OCI-M2 (cell line): ENCODE data around the gene TOP1.

Source experiments
- DNase-seq: peaks from one replicate; lab custom pipeline; 2025; ENCODE audit not compliant: unreplicated experiment; lab: John Stamatoyannopoulos, UW

TOP1 gene

DNA sequence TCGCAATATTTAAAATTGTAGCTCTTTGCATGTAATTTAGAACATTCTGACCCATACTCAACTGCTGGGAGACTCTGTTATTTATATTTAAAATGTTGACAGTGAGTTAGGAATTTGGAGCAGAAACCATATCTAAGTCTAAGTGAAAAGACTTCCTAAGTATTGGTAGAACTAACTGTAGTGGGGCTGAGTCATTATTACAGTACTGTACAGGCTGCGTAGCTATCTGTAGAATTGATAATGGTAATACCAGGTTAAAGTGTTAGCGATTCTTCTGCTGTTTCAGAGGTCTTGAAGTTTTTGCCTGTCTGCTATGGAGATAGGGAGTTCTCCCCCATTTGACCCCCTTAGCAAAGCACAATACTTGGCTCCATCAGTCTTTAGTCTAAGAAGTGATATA lies 3.6 kb downstream of the TOP1 start:
- DNase-seq, result no peak

DNA sequence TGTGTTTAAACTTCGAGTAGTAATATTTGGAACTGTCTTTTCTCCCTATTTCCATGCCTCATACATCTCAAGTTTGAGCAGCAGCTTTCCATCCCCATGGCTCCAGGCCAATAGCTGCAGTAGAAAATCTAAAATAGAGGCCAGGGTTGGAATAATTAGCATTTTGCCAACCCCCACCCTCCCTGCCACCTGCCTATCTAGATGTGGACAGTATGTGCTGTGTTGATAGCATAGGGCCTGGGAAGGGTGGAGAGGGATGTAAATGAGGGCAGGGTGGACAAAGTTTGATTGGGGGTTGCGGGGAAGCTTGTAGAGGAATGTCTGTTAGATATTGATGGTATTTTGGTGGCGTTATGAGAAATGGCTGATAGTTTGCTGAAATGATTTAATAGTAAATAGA lies 5.6 kb downstream of the TOP1 start:
- DNase-seq, result no peak

GRCh38 chr20:41035207-41035606 lies 6.6 kb downstream of the TOP1 start:
- no peak for DNase-seq

DNA sequence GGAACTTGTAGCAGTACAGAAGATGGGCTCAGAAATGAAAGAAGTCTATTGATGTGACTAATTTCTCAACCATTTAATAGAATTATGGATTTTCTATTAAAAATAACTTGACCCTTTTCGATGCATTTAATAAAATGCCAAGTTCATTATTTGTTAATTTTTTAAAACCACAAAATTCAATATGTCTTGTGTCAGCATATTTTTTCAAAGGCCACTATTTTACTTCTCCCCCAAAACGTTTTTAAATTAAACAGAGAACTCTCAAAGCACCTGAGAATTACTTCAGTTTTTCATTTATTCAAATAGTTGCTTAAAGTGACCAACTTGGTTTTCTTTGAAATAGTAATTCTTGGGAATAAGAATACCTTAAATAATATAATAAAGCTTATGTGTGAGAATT lies 8.6 kb downstream of the TOP1 start:
- DNase-seq, result no peak

DNA sequence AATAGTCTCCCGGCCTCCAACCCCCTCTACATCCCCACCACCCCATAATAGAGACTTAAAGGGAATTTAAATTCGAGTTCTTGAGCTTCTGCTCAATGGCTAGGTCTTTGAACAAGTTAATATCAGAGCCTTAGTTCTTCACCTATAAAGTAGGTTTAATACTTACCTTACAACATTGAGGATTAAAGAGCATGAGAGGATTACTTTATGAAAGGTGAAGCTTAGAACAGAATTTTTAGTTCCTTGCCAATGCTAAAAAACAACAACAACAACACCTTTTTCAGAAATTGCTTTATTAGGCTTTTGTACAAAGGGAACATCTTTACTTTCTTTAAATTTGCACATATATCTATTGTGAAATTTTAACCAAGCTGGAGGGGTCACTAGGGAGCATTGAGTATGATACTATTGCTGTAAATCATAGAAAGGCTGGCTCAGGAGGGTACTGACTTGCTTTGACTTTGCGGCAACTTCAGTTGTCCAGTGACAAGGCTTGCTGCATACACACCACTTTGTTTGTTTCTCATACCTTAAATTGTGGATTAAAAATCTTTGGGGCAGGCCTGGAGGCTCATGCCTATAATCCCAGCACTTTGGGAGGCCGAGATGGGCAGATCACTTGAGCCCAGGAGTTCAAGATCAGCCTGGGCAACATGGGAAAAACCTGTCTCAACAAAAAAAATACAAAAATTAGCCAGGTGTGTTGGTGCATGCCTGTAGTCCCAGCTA lies 9.7 kb downstream of the TOP1 start:
- no peak for DNase-seq

GRCh38 chr20:41038878-41039404 lies 10.3 kb downstream of the TOP1 start:
- DNase-seq, result no peak

DNA sequence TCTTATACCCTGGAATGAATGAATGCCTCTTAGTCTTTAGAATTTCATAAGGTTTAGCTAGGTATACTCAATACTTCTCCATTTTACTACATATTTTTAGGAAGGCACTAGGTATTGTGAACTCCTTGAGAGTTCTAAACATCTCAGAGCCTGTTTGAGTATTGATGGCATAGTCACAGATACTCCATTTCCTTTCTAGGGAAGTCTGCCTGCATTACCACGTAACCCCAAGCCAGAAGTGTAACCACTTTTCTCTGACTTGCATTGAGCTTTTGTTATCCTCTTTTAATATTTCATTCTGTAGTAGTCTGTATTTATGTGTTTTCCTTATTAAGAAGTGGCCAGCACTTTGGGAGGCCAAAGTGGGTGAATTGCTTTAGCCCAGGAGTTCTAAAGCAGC lies 12.2 kb downstream of the TOP1 start:
- no peak for DNase-seq

DNA sequence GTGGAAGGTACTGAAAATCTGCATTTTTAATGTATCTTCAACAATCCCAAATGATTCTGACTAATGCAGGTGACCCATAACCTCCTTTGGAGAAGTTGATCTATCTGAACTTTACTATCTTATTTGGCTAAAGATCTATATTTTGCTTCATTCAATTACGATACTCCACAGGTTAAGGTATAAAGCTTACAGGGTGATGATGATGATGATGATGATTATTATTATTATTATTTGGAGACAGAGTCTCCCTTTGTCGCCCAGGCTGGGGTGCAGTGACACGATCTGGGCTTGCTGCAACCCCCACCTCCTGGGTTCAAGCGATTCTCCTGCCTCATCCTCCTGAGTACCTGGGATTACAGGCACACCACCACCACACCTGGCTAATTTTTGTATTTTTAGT lies 13.1 kb downstream of the TOP1 start:
- DNase-seq, result no peak

- DNase-seq, result no peak
These were observed 15.9 kb downstream of the TOP1 start for GRCh38 chr20:41044409-41045062.

DNA sequence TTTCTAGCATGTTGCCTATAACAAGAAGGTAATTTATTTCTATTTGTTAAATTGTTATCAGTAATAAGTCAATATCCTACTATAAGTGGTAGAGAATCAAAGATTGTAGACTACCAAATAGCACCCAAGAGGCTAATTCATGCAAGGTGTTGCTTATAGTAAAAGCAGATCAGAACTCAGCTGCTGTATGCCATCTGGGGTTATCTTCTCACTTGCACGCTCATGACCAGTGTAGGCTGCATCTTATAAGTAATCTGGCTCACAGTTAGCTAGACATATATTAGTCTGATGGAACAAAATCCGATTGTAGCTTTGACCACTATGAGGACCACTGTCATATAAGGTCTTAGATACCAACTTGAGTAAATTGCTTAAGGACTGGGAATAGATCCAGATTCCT lies 17.0 kb downstream of the TOP1 start:
- DNase-seq, result no peak

DNA sequence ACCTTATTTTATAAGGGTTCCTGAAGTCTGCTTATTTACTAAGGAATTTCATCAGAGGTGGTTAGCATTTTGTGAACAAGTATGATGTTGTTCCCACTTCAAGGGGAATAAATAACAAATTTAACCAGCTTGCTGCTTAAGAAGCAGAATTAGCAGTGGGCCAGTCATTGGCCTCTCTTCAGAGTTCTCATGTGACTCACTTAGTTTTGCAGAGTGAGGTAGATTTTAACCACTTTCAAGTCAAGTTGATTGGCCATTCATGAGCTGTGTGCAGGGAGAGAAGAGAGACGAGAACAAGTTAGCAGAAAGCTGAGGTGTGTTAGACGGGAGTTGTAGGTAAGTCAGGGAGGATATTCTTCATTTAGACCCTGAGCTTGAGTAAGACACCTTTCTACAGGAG lies 18.1 kb downstream of the TOP1 start:
- no peak for DNase-seq

DNA sequence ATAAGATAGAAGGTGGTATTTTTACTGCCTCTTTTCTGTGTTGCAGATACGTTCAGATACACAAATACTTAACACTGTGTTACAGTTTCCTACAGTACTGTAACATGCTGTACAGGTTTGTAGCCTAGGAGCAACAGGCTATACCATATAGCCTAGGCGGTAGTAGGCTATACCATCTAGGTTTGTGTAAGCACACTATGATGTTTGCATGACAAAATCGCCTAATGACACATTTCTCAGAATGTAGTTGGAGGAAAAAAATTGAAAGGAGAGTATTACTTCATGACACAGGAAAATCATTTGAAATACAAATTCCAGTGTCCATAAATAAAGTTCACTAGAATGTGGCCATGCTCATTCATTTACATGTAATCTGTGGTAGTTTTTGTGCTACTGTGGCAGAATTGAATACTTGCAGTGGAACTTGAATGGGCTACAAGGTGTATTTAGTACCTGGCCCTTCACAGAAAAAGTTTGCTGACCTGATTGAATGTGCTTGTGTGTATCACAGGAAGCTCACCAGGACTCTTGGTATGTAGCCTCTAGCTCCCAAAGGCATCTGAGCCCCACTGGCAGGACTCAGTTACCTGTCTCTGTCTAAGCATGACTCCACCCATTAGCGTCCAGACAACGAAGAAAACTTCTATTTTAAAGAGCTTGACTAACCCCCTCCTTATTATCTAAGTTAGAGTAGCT lies 18.8 kb downstream of the TOP1 start:
- DNase-seq, result no peak

- DNase-seq, result no peak
These were observed 19.3 kb downstream of the TOP1 start for GRCh38 chr20:41047975-41048305.

DNA sequence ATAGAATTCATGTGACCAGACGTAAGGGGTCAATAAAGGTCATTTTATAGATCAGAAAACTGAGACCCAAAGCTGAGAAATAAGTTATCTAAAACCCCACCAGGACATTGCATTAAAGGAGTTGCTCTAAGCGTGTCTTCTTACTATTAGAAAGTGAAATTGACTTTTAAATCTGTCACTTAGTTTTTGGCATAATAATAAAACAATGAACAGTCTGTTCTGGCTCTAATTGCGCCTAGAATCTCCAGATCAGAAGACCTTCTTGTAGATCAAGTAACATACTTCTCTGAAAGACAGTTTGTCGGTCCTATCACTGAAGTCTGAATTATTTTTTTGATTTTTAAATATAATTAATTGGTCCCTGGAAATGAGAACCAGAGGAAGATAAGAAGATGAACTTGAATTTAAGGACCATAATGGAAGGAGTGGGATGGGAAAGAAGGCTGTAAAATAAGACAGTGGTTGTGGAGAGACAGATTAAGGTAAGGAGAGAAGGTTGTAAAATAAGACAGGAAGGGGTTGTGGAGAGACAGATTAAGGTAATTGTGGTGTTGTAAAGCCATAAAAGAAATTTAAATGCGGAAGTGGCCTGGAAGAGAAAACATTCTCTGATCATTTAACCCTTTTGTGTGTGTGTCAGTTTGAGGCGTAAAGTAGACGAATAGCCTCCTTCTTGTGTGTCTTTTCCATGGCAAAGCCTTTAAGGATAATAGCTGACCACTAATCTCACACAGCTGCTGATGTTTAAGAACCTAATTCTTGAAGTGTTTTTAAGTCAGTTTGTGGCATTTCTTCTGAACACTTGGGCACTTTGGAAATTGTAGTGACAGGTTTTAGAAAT lies 20.1 kb downstream of the TOP1 start:
- DNase-seq, result peak; percentile 64

DNA sequence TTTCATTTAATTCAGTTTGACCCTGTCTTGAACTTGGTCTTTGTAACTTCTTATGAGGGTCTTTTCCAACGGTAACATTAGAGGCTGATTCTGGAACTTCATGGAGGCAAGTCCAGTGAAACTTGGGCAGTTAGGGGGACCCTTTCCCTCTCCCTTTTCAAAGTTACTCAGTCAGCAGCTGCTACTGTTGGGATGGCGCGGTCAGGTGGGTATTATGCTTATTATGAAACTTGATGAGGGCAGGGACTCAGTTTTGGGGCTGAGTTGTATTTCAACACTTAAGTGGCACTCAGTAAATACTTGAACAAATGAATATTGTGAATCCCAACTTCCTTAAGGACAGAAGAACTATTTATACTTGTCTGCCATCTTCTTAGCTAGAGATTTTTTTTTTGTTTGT lies 20.8 kb downstream of the TOP1 start:
- no peak for DNase-seq

GRCh38 chr20:41050361-41051008 lies 21.9 kb downstream of the TOP1 start:
- peak; percentile 86 for DNase-seq

DNA sequence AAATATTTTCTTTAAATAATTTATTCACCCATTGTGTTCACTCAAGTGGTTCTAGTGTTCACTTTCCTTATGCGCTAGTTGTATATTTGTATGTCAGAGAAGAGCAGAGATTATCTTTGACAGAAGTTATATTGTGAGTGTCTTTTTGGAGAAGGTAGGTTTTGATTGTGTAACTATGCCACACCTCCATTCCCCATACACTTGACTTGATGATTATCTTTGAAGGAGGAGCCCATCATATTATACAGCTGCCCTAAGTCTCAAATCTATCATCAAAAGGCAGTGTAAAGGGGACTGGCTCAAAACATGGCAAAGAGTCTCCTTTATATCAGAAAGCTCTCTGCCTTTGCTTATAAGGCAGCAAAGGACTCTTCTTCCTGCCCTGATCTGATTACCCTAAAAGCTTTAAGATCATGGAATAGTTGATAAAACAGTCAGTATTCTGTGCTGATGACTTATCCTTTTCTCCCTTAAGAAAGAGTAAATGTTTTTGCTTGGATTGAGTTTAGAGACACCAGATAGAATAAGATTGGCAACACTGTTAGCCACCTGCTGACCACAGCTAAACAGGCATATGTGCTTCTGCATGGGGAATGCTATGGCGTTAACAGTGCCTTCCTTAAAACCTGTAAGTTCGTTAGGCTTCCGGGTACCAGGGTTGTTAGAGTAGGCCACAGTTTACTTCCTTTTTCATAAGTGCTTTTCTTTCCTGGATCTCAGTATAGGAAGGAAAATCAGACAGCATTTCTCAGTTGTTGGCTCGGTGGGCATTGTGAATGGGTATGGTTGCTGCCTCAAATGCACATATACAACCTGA lies 22.6 kb downstream of the TOP1 start:
- DNase-seq, result no peak

- DNase-seq, result no peak
These were observed 24.3 kb downstream of the TOP1 start for GRCh38 chr20:41052742-41053419.

- no peak for DNase-seq
These were observed 25.6 kb downstream of the TOP1 start for GRCh38 chr20:41054070-41054846.
